ENCODE results near the gene CAMKV. TPM values are rescaled to one million over a fixed set of nuclear protein-coding genes. Genes with fewer than 3 reads are reported as not detected.
"Not testable (repeated sequence)": the region's sequence is repeated elsewhere in the genome, so short reads cannot be mapped to it uniquely, and the experiment has no call there.

Gene CAMKV
- total RNA-seq, 1 experiment from 2014 or later: 13.1 TPM

DNA sequence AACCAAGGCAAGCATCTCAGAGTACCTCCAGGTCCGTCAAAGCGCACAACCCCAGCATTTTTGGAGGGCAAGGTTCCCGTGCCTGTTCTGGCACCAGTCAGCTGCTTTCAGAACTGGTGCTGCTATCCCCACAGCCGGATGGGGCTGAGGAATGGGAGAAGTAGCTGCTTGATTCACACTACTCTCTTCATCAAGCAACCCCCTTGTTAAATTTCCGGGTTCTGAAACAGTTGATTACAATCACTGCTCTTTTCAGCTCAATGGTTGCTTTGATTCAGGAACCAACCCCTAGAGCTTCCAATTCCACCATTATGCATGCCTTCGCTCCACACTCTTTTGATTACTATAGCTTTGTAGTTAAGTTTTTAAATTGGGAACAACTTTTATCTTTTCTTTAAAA is 43.7 kb downstream of the CAMKV start:
- no peaks in the 10 kb centered on the region for H3K27me3 ChIP-seq (replicated peaks; ENCODE audit: control insufficient read depth, insufficient read depth, low read length)
- Mint-ChIP-seq H3K27ac (ENCODE audit: unreplicated experiment) (no peak overlapping the region), H3K27me3 (ENCODE audit: insufficient read depth, unreplicated experiment) (no peaks in the 10 kb centered on the region), H3K4me1 (ENCODE audit: low read depth, unreplicated experiment) (no peaks in the 10 kb centered on the region), H3K36me3 (ENCODE audit: insufficient read depth, unreplicated experiment) (peaks cover 22% of the 10 kb centered on the region), H3K4me3 (ENCODE audit: unreplicated experiment) (no peak overlapping the region), H3K9me3 (ENCODE audit: unreplicated experiment) (no peaks in the 10 kb centered on the region)
- H3K4me1 ChIP-seq: no peaks in the 10 kb centered on the region
- CTCF ChIA-PET: interaction anchor here (0.7 kb wide), 1 partner anchor 20 kb away, joined by 3 read pairs; no protein-coding TSS in a partner anchor
- intact Hi-C loops (cut with micrococcal nuclease; ENCODE audit: unreplicated experiment): no loop called here
- H3K36me3 ChIP-seq (ENCODE audit: control insufficient read depth, insufficient read depth, low read length): no peaks in the 10 kb centered on the region
- DNase-seq: no peak
- no peak overlapping the region for H3K4me3 ChIP-seq (ENCODE audit: low read depth, low read length)
- no TSS peak for BruUV-seq (replicated peaks)
- TF ChIP-seq CTCF (IDR thresholded peaks at IDR 0.05; ENCODE audit: insufficient read depth in 1 of 2, low read depth in 1 of 2, low read length in 1 of 2, severe bottlenecking in 1 of 2, unreplicated experiment in 1 of 2): no peak
- H3K9me3 ChIP-seq: no peaks in the 10 kb centered on the region
- POLR2A ChIA-PET: no interaction called here

- H3K36me3 ChIP-seq (ENCODE audit: control insufficient read depth, insufficient read depth, low read length); H3K9me3 ChIP-seq; H3K4me3 Mint-ChIP-seq (ENCODE audit: unreplicated experiment); H3K4me1 ChIP-seq; H3K9me3 Mint-ChIP-seq (ENCODE audit: unreplicated experiment); H3K27me3 Mint-ChIP-seq (ENCODE audit: insufficient read depth, unreplicated experiment); H3K4me1 Mint-ChIP-seq (ENCODE audit: low read depth, unreplicated experiment); BruUV-seq (replicated peaks); DNase-seq; intact Hi-C loops (cut with micrococcal nuclease; ENCODE audit: unreplicated experiment); H3K27me3 ChIP-seq (replicated peaks; ENCODE audit: control insufficient read depth, insufficient read depth, low read length); CTCF ChIA-PET; POLR2A ChIA-PET; H3K4me3 ChIP-seq (ENCODE audit: low read depth, low read length); H3K27ac Mint-ChIP-seq (ENCODE audit: unreplicated experiment): not testable (repeated sequence)
- peaks cover 11% of the 10 kb centered on the region for H3K36me3 Mint-ChIP-seq (ENCODE audit: insufficient read depth, unreplicated experiment)
These were observed 46.6 kb downstream of the CAMKV start for GRCh38 chr3:49823131-49823530.

- H3K4me3 Mint-ChIP-seq (ENCODE audit: unreplicated experiment): no peak within 1 kb of the TSS
- H3K36me3 ChIP-seq (ENCODE audit: control insufficient read depth, insufficient read depth, low read length): no peaks in the 10 kb centered on the region
- H3K9me3 Mint-ChIP-seq (ENCODE audit: unreplicated experiment): no peaks in the 10 kb centered on the region
- no peaks in the 10 kb centered on the region for H3K27me3 Mint-ChIP-seq (ENCODE audit: insufficient read depth, unreplicated experiment)
- ChIA-PET CTCF (interaction anchor here (0.9 to 1.0 kb wide), 2 partner anchors 11 to 26 kb away, joined by 3 read pairs; partner anchors contain the start of gene INKA1), POLR2A (no interaction called here)
- no peaks in the 10 kb centered on the region for H3K4me1 Mint-ChIP-seq (ENCODE audit: low read depth, unreplicated experiment)
- DNase-seq: no peak
- H3K4me1 ChIP-seq: no peaks in the 10 kb centered on the region
- no peaks in the 10 kb centered on the region for H3K27me3 ChIP-seq (replicated peaks; ENCODE audit: control insufficient read depth, insufficient read depth, low read length)
- BruUV-seq (replicated peaks): no TSS peak
- no peaks in the 10 kb centered on the region for H3K9me3 ChIP-seq
- H3K4me3 ChIP-seq (ENCODE audit: low read depth, low read length): no peak within 1 kb of the TSS
- intact Hi-C loops (cut with micrococcal nuclease; ENCODE audit: unreplicated experiment): no loop called here
- TF ChIP-seq CTCF (IDR thresholded peaks at IDR 0.05; ENCODE audit: insufficient read depth in 1 of 2, low read depth in 1 of 2, low read length in 1 of 2, severe bottlenecking in 1 of 2, unreplicated experiment in 1 of 2): no peak
- no peaks in the 10 kb centered on the region for H3K36me3 Mint-ChIP-seq (ENCODE audit: insufficient read depth, unreplicated experiment)
- no peak within 1 kb of the TSS for H3K27ac Mint-ChIP-seq (ENCODE audit: unreplicated experiment)
These were observed 56.1 kb downstream of the CAMKV start, which contains the start of gene UBA7 for GRCh38 chr3:49813497-49814174. Gene UBA7 (minus strand): TSS chr3:49813953. CDS start chr3:49813787, 166 bp downstream.
